Motor neuron (in vitro differentiated cells): Measurements from ENCODE around the gene TTYH1. TPM values are rescaled to one million over a fixed set of nuclear protein-coding genes. Genes with fewer than 3 reads are reported as not detected.
A peak's percentile ranks its signal among the peaks of the same experiment; 100 is the strongest.

Experiments
- ATAC-seq, 8 experiments: fragments of 200-7000 bp; cut with Tn5 transposase; replicated peaks in 6 of 8; 2 replicates each; pipeline ENCODE4 v1.8.0; 2021; ENCODE audit warnings: mild to moderate bottlenecking in 8 of 8, moderate library complexity in 8 of 8
- H3K27ac ChIP-seq, 2 donors: fragments of 250-450 bp; sonication (Bioruptor Pico); 2 replicates each; pipeline ENCODE4 v1.9.0; 2021; ENCODE audit warnings: antibody characterized with exemption in 2 of 2, mild to moderate bottlenecking in 2 of 2, moderate library complexity in 1 of 2
- H3K4me1 ChIP-seq, 2 donors: fragments of 250-450 bp; sonication (Bioruptor Pico); replicated peaks in 1 of 2; 2 replicates each; pipeline ENCODE4 v1.6.1; 2021; ENCODE audit warnings: antibody characterized with exemption in 2 of 2, mild to moderate bottlenecking in 2 of 2, moderate library complexity in 1 of 2
- H3K4me3 ChIP-seq, 5 donors: fragments of 250-450 bp; sonication (Bioruptor Pico); 2 replicates each; pipeline ENCODE4 v1.9.0; 2021; ENCODE audit warnings: antibody characterized with exemption in 5 of 5, mild to moderate bottlenecking in 5 of 5, moderate library complexity in 4 of 5
- WGBS, 10 experiments: fragments of 450-650 bp; shearing (Covaris generic); methylation state at CpG; one replicate each; pipeline ENCODE4 v1.0.0; 2022; 5-methylcytosine and 5-hydroxymethylcytosine counted together
- in situ Hi-C, 9 experiments: fragments of 400-800 bp; cut with MboI; loops; one replicate each; pipeline ENCODE4 v1.15.0; 2021; ENCODE audit warnings: low sequenced_read_pairs in 9 of 9, low pct_unique_long_range_greater_than_20kb in 2 of 9; ENCODE audit not compliant: unreplicated experiment in 9 of 9
- total RNA-seq, 8 experiments: library from RNA; unstranded; fragments of 300-600 nt; gene quantifications; 2 replicates each; pipeline versions ENCODE4 v1.2.3 to v1.2.4, GENCODE V29; 2022

The TTYH1 gene
- total RNA-seq, 8 experiments from 2014 or later, result 1.7 to 440 (median 160) TPM

- peak; percentile 53 to 67 (median 62) for ATAC-seq
- WGBS, 10 experiments, result 0 to 30% (median 13%) methylated on average over 1 to 8 of the region's 10 CpGs; no CpG with 5 or more reads in 2 of the 10 experiments
- Histone ChIP-seq H3K27ac (no peak overlapping the region), H3K4me1 (peaks cover 6 to 11% of the 10 kb centered on the region in 2 donors), H3K4me3 (no peak overlapping the region)
- in situ Hi-C loops, result loop anchor here in 1 of 9 experiments (25.0 kb wide), 1 partner anchor 184 kb away; the partner anchor contains the start of gene LILRB4
Measured at GRCh38 chr19:54478677-54479266, 63.5 kb downstream of the TTYH1 start.

DNA sequence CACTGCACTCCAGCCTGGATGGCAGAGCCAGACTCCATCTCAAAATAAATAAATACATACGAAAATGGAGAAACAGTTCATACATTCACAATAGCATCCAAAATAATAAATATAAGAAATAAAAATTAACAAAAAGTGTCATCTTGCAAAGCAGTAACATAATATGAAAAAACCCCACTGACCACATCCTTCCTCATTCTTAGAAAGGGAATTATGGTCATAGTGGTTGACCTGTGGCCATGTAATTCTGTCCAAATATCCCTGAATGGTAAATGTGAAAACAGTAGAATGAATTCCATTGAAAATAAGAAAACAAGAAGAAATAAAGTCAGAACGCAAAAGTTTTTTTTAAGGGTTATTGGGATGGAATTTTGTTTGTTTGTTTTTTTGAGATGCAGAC is 64.8 kb downstream of the TTYH1 start:
- Histone ChIP-seq H3K4me1 (peaks cover 3 to 8% of the 10 kb centered on the region in 2 donors), H3K4me3 (no peak overlapping the region), H3K27ac (no peak overlapping the region)
- in situ Hi-C loops, result loop anchor here in 1 of 9 experiments (25.0 kb wide), 1 partner anchor 182 kb away; the partner anchor contains the start of gene LILRB4
- 35 to 74% (median 71%) methylated on average over 1 to 2 of the region's 2 CpGs; no CpG with 5 or more reads in 1 of the 10 experiments for WGBS, 10 experiments
- no peak for ATAC-seq

GRCh38 chr19:54481326-54481930 is 66.2 kb downstream of the TTYH1 start:
- in situ Hi-C loops, result loop anchor here in 1 of 9 experiments (25.0 kb wide), 1 partner anchor 181 kb away; the partner anchor contains the start of gene LILRB4
- WGBS, 10 experiments, result 12 to 59% (median 35%) methylated on average over 4 to 16 of the region's 16 CpGs; no CpG with 5 or more reads in 1 of the 10 experiments
- no peak overlapping the region for H3K4me3 ChIP-seq

GRCh38 chr19:54482889-54483288 is 67.6 kb downstream of the TTYH1 start:
- ATAC-seq, result no peak
- in situ Hi-C loops, result loop anchor here in 1 of 9 experiments (25.0 kb wide), 1 partner anchor 179 kb away; the partner anchor contains the start of gene LILRB4
- Histone ChIP-seq H3K4me1 (peaks cover 3% of the 10 kb centered on the region in 2 donors), H3K4me3 (no peak overlapping the region), H3K27ac (no peak overlapping the region)
- WGBS, 10 experiments, result 43 to 100% (median 77%) methylated on average over 1 to 3 of the region's 3 CpGs

More at GRCh38 chr19:54481326-54481930, 66.2 kb downstream of the TTYH1 start:
- H3K4me1 ChIP-seq, result peaks cover 3% of the 10 kb centered on the region in 2 donors
- no peak overlapping the region for H3K27ac ChIP-seq
- ATAC-seq, result peak; percentile 63 to 83 (median 74)

DNA sequence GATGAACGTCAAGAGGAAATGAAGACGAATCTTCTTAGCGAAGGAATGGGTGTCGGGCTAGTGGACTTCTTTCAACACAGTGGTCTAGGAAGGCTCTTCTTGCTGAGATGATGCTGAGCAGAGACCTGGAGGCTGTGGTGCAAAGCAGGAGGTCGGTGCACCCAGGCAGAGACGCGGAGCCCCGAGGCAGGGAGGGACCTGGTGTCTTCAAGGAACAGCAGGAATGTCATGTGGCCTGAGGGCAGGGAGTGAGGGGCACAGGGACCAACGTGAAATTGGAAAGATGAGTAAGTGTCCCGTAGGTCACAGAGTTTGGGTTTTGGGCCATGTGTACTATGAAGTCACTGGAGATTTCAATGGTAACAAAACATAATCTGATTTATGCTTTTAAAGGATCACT is 69.2 kb downstream of the TTYH1 start:
- in situ Hi-C loops, result loop anchor here in 1 of 9 experiments (25.0 kb wide), 1 partner anchor 178 kb away; the partner anchor contains the start of gene LILRB4

GRCh38 chr19:54485851-54486250 is 70.6 kb downstream of the TTYH1 start:
- 35 to 96% (median 71%) methylated on average over 2 to 5 of the region's 5 CpGs; no CpG with 5 or more reads in 4 of the 10 experiments for WGBS, 10 experiments
- in situ Hi-C loops, result loop anchor here in 1 of 9 experiments (25.0 kb wide), 1 partner anchor 176 kb away; the partner anchor contains the start of gene LILRB4

More for the DNA sequence above, 69.2 kb downstream of the TTYH1 start:
- no peak overlapping the region for H3K27ac ChIP-seq
- no peak overlapping the region for H3K4me3 ChIP-seq
- 39 to 92% (median 62%) methylated on average over 1 to 10 of the region's 10 CpGs; no CpG with 5 or more reads in 4 of the 10 experiments for WGBS, 10 experiments
- H3K4me1 ChIP-seq, result no peaks in the 10 kb centered on the region
- no peak for ATAC-seq

More at GRCh38 chr19:54485851-54486250, 70.6 kb downstream of the TTYH1 start:
- no peak overlapping the region for H3K4me3 ChIP-seq
- H3K4me1 ChIP-seq, result no peaks in the 10 kb centered on the region
- no peak for ATAC-seq
- H3K27ac ChIP-seq, result no peak overlapping the region

Other genes with a start within 250 kb of the TTYH1 start
- 1 to 10 TPM in 6 of 8 experiments, under 1 TPM in 2; 0.76 to 2.8 (median 1.5) TPM for gene TMC4, start 242.3 kb upstream of the TTYH1 start, total RNA-seq
- gene MBOAT7, start 225.9 kb upstream of the TTYH1 start, total RNA-seq, result 10 to 100 TPM; 20.5 to 59.8 (median 30.3) TPM
- gene TSEN34, start 224.2 kb upstream of the TTYH1 start, total RNA-seq, result 10 to 100 TPM; 29.7 to 69.7 (median 43.1) TPM
- gene RPS9, start 214.6 kb upstream of the TTYH1 start, total RNA-seq, result 1,000 to 10,000 TPM; 1,240 to 1,920 (median 1,801) TPM
- gene LILRB3, start 192.5 kb upstream of the TTYH1 start, total RNA-seq, result 1 to 10 TPM in 2 of 8 experiments, under 1 TPM in 6; 0.13 to 1.7 (median 0.43) TPM
- gene LILRA6, start 172.7 kb upstream of the TTYH1 start, total RNA-seq, result under 1 TPM in 7 of 8 experiments, not detected in 1; 0.05 to 0.56 (median 0.27) TPM
- gene LILRB5, start 158.2 kb upstream of the TTYH1 start, total RNA-seq, result under 1 TPM in 6 of 8 experiments, not detected in 2; under 0.01 to 0.81 (median 0.17) TPM
- under 1 TPM in 5 of 8 experiments, not detected in 3; 0.04 to 0.57 (median 0.18) TPM for gene LILRB2, start 134.4 kb upstream of the TTYH1 start, total RNA-seq
- gene LILRA5, start 102.3 kb upstream of the TTYH1 start, total RNA-seq, result under 1 TPM in 1 of 8 experiments, not detected in 7; 0.28 TPM
- under 1 TPM in 2 of 8 experiments, not detected in 6; 0.08 to 0.85 TPM for gene LILRA4, start 76.3 kb upstream of the TTYH1 start, total RNA-seq
- gene LAIR1, start 50.5 kb upstream of the TTYH1 start, total RNA-seq, result 1 to 10 TPM in 1 of 8 experiments, under 1 TPM in 5, not detected in 2; 0.11 to 2.5 (median 0.68) TPM
- 100 to 1,000 TPM in 2 of 8 experiments, 10 to 100 TPM in 6; 38.5 to 156 (median 64.7) TPM for gene LENG8, start 33.7 kb downstream of the TTYH1 start, total RNA-seq
- 10 to 100 TPM in 2 of 8 experiments, 1 to 10 TPM in 6; 1.6 to 10.7 (median 3.7) TPM for gene LENG9, start 48.3 kb downstream of the TTYH1 start, total RNA-seq
- 10 to 100 TPM in 4 of 8 experiments, 1 to 10 TPM in 4; 1.4 to 46.9 (median 11.3) TPM for gene CDC42EP5, start 57.8 kb downstream of the TTYH1 start, total RNA-seq
- gene LAIR2, start 87.4 kb downstream of the TTYH1 start, total RNA-seq, result not detected
- gene LILRA2, start 158.3 kb downstream of the TTYH1 start, total RNA-seq, result under 1 TPM in 5 of 8 experiments, not detected in 3; 0.05 to 0.51 (median 0.10) TPM
- gene LILRA1, start 178.2 kb downstream of the TTYH1 start, total RNA-seq, result under 1 TPM in 5 of 8 experiments, not detected in 3; 0.09 to 0.43 (median 0.20) TPM
- 1 to 10 TPM in 1 of 8 experiments, under 1 TPM in 1, not detected in 6; 0.49 to 2.3 TPM for gene LILRB1, start 215.0 kb downstream of the TTYH1 start, total RNA-seq
- gene LILRB4, start 247.5 kb downstream of the TTYH1 start, total RNA-seq, result under 1 TPM in 5 of 8 experiments, not detected in 3; 0.18 to 0.87 (median 0.38) TPM